ENCODE results near the gene OR2B6.
"Not testable (repeated sequence)": the region's sequence is repeated elsewhere in the genome, so short reads cannot be mapped to it uniquely, and the experiment has no call there.

DNA sequence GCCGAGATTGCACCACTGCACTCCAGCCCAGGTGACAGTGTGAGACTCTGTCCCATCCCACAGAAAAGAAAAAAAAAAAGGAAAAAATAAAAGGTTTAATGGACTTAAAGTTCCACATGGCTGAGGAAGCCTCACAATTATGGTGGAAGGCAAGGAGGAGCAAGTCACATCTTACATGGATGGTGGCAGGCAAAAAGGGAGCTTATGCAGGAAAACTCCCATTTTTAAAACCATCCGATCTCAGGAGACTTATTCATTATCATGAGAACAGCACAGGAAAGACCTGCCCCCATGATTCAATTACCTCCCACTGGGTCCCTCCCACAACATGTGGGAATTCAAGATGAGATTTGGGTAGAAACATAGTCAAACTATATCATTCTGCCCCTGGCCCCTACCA, 29.0 kb upstream of the OR2B6 start:
- TF ChIP-seq, protein P1, sequence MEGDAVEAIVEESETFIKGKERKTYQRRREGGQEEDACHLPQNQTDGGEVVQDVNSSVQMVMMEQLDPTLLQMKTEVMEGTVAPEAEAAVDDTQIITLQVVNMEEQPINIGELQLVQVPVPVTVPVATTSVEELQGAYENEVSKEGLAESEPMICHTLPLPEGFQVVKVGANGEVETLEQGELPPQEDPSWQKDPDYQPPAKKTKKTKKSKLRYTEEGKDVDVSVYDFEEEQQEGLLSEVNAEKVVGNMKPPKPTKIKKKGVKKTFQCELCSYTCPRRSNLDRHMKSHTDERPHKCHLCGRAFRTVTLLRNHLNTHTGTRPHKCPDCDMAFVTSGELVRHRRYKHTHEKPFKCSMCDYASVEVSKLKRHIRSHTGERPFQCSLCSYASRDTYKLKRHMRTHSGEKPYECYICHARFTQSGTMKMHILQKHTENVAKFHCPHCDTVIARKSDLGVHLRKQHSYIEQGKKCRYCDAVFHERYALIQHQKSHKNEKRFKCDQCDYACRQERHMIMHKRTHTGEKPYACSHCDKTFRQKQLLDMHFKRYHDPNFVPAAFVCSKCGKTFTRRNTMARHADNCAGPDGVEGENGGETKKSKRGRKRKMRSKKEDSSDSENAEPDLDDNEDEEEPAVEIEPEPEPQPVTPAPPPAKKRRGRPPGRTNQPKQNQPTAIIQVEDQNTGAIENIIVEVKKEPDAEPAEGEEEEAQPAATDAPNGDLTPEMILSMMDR (IDR thresholded peaks at IDR 0.05; ENCODE audit: insufficient read depth, low read length, poor library complexity, severe bottlenecking), result not testable (repeated sequence)
- TF ChIP-seq EZH2phosphoT487 (conservative IDR thresholded peaks at IDR 0.05; ENCODE audit: low read length), result not testable (repeated sequence)

All from SU-DHL-6 (cell line).